HG03280 (cell line): Measurements from ENCODE around the gene ISX.

Experiments used
- ATAC-seq: cut with Tn5 transposase; IDR thresholded peaks from one replicate; pipeline ENCODE4 v1.9.1; 2021; ENCODE audit warnings: mild to moderate bottlenecking, moderate library complexity; ENCODE audit not compliant: unreplicated experiment

ISX gene

GRCh38 chr22:35051013-35051535 is 14.9 kb upstream of the ISX start:
- no peak for ATAC-seq

DNA sequence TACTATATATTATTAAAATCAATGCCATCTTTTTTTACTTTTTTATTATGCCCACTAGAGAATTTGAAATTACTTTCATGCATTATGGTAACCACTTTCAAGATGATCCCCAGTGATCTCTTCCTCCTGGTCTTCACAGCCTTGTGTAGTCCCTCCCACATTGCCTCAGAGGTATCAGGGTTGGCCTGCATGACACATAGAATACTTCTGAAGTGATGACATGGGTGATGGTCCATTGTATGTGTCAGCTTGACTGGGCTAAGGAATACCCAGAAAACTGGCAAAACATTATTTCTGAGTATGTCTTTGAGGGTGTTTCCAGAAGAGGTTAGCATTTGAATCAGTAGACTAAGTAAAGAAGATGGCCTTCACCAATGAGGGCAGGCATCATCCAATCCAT is 14.2 kb upstream of the ISX start:
- no peak for ATAC-seq

GRCh38 chr22:35053060-35053835 is 12.7 kb upstream of the ISX start:
- no peak for ATAC-seq

DNA sequence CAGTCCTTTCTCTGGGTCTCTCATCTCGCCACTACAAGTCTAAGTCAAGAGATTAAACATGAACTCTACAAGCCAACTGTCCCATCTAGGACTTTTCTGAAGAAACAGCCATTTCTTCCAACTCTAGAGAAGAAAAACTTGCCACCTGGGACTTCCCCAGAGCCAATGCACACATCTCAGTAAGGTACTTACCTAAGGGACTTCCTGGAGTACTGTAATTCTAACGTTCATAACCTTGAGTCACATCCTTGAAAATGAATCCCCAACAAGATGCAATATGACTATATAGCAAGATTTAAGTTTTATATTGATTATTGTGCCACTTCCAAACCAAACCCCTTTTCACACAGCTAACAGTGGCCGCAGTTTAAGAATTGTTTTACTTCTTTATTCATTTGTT is 11.9 kb upstream of the ISX start:
- no peak for ATAC-seq

DNA sequence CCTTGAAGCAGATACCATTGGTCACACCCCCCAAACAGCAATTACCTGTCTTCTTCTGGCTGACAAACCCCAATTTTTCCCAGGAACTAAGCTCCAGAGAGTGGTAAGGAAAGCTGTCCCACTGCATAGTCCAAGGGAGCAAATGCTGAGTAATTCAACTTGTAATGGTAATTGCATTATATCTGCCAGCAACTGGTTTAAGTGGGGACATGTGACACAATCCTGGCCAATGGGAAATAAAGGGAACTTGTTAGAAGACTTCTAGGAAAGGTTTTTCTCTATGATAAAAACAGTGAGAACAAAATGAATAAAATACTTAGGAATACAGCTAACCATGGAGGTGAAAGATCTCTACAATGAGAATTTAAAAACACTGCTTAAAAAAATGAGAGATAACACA is 9.5 kb upstream of the ISX start:
- no peak for ATAC-seq

- no peak for ATAC-seq
Observed at GRCh38 chr22:35057155-35057554, 8.8 kb upstream of the ISX start.

DNA sequence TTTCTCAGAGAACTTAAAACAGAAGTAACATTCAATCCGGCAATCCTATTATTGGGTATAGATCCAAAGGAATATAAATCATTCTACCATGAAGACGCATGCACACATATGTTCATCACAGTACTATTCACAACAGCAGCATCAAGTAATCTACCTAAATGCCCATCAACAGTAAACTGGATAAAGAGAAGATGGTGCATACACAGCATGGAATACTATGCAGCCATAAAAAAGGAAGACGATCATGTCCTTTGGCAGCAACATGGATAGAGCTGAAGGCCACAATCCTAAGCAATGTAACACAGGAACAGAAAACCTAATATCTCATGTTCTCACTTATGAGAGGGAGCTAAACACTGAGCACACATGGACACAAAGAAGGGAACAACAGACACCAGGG is 6.3 kb upstream of the ISX start:
- ATAC-seq = no peak

GRCh38 chr22:35064664-35065063 is 1.3 kb upstream of the ISX start:
- no peak for ATAC-seq

GRCh38 chr22:35065183-35065582 is 775 bp upstream of the ISX start:
- ATAC-seq = no peak

- no peak for ATAC-seq
Observed at GRCh38 chr22:35066768-35067167, 810 bp downstream of the ISX start.

DNA sequence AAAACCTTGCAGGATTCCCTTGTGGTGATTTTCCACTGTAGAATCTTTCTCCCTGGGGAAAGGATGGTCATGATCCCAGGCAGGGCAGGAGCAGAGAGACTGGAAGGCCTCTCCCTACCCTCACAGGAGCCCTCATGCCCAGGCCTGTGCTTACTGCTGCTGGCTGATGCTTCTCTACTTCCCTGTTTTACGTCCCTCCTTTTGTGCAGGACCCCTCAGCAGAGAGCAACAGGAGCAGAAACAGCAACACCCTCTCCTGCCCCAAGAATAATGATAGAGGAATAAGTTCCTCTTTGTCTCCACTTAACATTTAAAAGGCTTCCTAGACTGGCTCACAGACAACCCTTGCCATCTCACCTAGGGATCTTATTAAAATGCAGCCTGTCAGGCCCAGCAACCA is 3.6 kb downstream of the ISX start:
- no peak for ATAC-seq

- ATAC-seq = no peak
Observed at GRCh38 chr22:35070451-35071093, 4.6 kb downstream of the ISX start.

DNA sequence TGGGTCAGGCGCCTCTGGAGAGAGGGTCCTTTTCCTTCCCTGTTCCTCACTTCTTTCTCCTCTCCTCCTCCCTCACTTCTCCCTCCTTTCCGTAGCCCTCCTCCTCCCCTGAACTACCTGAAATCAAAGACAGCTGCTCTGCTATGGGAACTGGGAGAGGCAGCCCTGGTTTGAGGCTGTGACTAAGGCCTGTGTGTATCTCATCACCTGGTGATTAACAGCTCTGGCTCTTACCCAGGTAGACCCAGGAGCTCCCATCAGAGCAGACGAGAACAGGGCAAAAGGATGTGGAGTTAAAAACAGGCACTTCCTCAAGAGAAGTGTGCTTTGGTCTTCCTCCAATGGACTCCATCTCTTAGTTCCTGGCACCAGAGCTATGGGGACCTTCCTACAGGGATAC is 5.8 kb downstream of the ISX start:
- no peak for ATAC-seq

DNA sequence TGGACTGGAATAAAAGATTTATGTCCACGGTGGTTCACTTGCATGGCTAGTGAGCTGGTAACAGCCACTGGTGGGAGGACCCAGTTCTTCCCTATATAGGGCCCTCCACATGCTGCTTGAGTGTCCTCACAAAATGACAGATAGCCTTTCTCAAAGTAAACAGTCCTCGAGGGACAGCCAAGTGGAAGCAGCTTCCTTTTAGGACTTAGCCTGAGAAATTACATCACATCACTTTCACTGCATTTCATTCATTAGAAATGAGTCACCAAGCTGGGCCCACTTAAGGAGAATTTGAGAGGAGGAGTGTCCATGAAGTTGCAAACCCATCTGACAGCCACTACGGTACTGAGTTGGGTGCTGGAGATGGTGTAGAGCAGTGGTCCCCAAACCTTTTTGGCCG is 7.0 kb downstream of the ISX start:
- ATAC-seq = no peak

DNA sequence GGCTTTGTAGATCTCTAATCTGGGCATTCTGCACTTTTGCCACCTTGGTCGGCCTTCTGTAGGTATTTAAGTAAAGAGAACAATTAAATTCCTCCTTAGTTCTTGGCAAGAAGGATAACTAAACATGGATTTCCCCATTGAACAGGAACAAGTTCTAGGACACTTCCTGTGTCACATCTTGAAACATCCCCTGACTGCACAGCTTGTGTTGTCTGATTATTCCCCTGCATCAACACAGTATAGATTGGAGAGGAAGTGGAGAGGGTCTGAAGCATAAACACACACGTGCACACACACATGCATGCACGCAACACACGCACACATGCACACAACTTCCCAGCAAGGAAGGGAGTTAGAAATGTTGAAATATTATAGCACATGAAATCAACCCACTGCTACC is 8.6 kb downstream of the ISX start:
- no peak for ATAC-seq

DNA sequence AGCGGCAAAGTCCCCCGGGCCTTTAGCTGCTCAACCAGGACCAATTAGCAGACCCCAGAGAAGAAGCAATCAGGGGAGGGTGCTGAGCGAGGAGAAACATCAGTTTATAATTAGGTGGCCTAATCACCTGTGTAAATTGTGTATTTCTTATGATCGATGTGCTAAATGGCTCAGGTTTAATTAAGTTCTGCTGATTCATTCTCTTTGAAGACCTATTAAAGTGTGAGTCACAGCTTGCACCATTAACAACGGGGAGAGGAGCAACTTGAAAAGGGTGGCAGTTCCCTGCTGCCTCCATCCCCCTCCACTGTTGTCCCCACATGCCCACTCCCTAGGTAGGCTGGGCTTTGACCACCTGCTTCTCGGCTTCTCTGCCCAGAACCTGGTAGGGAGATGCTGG is 10.7 kb downstream of the ISX start:
- ATAC-seq = no peak

DNA sequence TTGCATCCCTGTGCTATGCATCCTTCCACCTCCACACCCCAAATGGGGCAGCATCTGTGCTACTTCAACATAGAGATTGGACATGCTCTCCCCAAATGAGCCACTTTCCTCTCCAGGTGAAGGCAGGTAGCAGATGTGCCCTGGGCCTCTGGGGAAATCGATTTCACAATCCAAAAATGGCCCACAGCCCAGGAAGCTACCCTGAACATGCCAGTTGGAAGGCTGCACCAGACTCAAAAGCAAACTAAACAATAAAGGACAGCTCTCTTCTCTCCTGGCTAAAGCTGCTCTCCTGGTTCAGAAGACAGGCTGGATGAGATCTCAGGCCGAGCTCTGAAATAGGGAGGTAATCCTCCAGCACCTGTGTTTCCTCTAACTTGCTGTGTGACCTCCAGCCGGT is 19.7 kb downstream of the ISX start:
- ATAC-seq = no peak

GRCh38 chr22:35089139-35089538 is 23.2 kb downstream of the ISX start:
- ATAC-seq = no peak

DNA sequence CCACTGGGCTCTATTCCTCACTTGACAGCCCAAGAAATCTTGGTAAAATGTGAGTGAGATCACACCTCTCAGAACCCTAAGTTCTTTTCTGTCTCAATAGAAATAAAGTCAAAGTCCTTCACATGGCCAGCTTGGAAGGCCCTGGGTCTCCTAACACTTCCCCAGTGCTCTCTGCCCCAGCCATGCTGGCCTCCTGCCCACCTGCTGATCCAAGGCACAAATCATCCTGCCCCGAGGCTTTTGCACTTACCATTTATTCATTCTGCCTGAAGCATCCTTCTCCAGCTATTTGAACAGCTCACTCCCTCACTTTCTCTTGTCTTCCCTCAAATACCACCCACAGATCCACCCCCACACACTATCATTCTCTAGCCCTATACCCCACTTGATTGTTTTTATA is 26.4 kb downstream of the ISX start:
- ATAC-seq = no peak

DNA sequence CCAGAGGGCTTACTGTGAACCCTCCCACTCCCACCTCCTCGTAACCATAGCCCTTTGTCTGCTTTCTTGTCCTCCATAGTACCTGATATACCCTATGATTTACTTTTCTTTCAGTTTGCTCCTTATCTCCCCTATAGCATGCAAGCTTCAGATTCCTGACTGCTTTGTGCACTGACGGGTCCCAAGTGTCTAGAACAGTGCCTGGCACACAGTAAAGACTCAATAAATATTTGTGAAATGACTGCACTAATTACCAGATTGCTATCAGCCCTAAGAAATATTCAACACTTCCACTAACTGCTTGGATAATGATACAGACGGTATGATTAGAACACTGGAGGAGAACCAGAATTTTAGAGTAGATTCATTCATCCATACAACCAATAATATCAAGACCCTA is 33.0 kb downstream of the ISX start:
- no peak for ATAC-seq

DNA sequence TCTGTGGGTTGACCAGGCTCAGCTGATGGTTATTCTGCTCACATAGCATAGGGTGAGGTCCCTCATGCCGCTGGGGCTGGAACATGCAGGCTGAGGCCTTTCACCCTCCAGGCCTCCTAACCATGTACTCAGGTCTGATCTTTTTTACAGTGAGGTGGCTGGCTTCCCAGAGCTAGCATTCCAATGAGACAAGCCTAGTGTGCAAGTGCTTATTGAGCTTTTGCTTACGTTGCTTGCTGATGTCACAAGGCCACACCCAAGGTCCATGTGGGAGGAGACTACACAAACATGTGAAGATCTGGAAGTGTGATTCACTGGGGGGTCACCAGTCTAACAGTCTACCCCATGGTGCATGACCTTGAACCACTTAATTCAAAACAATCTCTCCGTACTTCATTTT is 33.9 kb downstream of the ISX start:
- no peak for ATAC-seq

GRCh38 chr22:35102663-35103062 is 36.7 kb downstream of the ISX start:
- no peak for ATAC-seq

DNA sequence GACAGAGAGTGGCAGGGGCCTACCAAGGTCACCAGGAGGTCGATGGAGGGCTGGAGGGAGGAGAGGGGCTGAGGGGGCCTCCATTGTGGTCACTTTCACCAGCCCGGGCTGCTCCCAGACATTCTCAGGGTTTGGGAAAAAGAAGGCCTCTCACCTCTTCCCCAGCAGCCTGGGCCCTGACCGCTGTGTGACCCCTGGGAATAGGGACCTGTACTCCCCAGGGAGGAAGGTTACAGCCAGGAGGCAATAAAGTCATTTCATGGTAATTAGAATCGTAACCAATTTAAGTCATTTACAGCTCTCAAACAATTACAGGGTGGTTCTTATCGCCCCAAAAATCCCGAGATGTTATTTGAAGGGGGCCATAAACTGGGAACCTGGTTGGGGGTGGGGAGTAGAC is 37.8 kb downstream of the ISX start:
- no peak for ATAC-seq
